ENCODE measurements around the gene LCN6. TPM values are rescaled to one million over a fixed set of nuclear protein-coding genes. Genes with fewer than 3 reads are reported as not detected.
"Not testable (repeated sequence)": the region's sequence is repeated elsewhere in the genome, so short reads cannot be mapped to it uniquely, and the experiment has no call there.

The LCN6 gene
- polyA plus RNA-seq, 3 donors = not detected

- no peaks in the 10 kb centered on the region for H4K20me1 ChIP-seq (ENCODE audit: insufficient read depth, low read length)
- TF ChIP-seq CTCF (IDR thresholded peaks at IDR 0.05) = no peak
- 97% methylated on average over 18 of the region's 18 CpGs for WGBS (ENCODE audit: insufficient coverage)
- no peaks in the 10 kb centered on the region for H3K4me1 ChIP-seq (ENCODE audit: control insufficient read depth in 1 of 2, insufficient read depth in 2 of 2, low read length in 2 of 2)
- no peak overlapping the region for H2AFZ ChIP-seq (ENCODE audit: insufficient read depth, low read depth, low read length, poor library complexity, severe bottlenecking)
- peaks cover 5% of the 10 kb centered on the region for H3K4me1 Mint-ChIP-seq
- intact Hi-C loops (cut with micrococcal nuclease) = no loop called here
- peaks cover 0 to 4% of the 10 kb centered on the region in 2 donors for H3K36me3 Mint-ChIP-seq
- no peaks in the 10 kb centered on the region for H3K79me2 ChIP-seq (ENCODE audit: insufficient read depth, low read length)
- H3K27ac Mint-ChIP-seq = no peak overlapping the region
- no peaks in the 10 kb centered on the region for H3K27me3 ChIP-seq (ENCODE audit: control insufficient read depth in 2 of 2, insufficient read depth in 2 of 2, low read length in 2 of 2)
- no peak overlapping the region for H3K9ac ChIP-seq (ENCODE audit: insufficient read depth, low read length, poor library complexity, severe bottlenecking)
- H3K4me3 ChIP-seq (replicated peaks in 1 of 3; ENCODE audit: low read depth in 2 of 3, low read length in 3 of 3) = no peak overlapping the region
- DNase-seq = no peak
- H3K36me3 ChIP-seq (replicated peaks in 1 of 2; ENCODE audit: control insufficient read depth in 1 of 2, insufficient read depth in 2 of 2, low read length in 2 of 2) = no peaks in the 10 kb centered on the region
- no peak overlapping the region for H3K4me2 ChIP-seq (replicated peaks; ENCODE audit: extremely low read depth, low read length, poor library complexity, severe bottlenecking)
- H3K4me3 Mint-ChIP-seq = no peak overlapping the region
- peaks cover 19 to 33% (median 28%) of the 10 kb centered on the region in 7 donors for H3K9me3 Mint-ChIP-seq
- H3K27ac ChIP-seq (ENCODE audit: low read depth in 1 of 2, low read length in 2 of 2) = no peak overlapping the region
- peaks cover 18 to 31% of the 10 kb centered on the region in 2 donors for H3K9me3 ChIP-seq (replicated peaks in 1 of 2; ENCODE audit: control insufficient read depth in 1 of 2, insufficient read depth in 1 of 2, low read length in 2 of 2)
- H3K27me3 Mint-ChIP-seq (ENCODE audit: low read depth in 3 of 3) = peaks cover 0 to 10% (median 4%) of the 10 kb centered on the region in 3 donors
Measured at GRCh38 chr9:136756836-136757235, 8.5 kb upstream of the LCN6 start.

- H3K4me3 Mint-ChIP-seq = no peak overlapping the region
- H3K27ac Mint-ChIP-seq = no peak overlapping the region
- H3K36me3 Mint-ChIP-seq = peaks cover 0 to 4% of the 10 kb centered on the region in 2 donors
- Histone ChIP-seq H3K4me1 (ENCODE audit: control insufficient read depth in 1 of 2, insufficient read depth in 2 of 2, low read length in 2 of 2) (no peaks in the 10 kb centered on the region), H3K4me2 (replicated peaks; ENCODE audit: extremely low read depth, low read length, poor library complexity, severe bottlenecking) (no peak overlapping the region), H3K27ac (ENCODE audit: low read depth in 1 of 2, low read length in 2 of 2) (no peak overlapping the region), H3K9ac (ENCODE audit: insufficient read depth, low read length, poor library complexity, severe bottlenecking) (no peak overlapping the region), H3K4me3 (replicated peaks in 1 of 3; ENCODE audit: low read depth in 2 of 3, low read length in 3 of 3) (no peak overlapping the region), H4K20me1 (ENCODE audit: insufficient read depth, low read length) (no peaks in the 10 kb centered on the region), H3K9me3 (replicated peaks in 1 of 2; ENCODE audit: control insufficient read depth in 1 of 2, insufficient read depth in 1 of 2, low read length in 2 of 2) (peaks cover 25 to 36% of the 10 kb centered on the region in 2 donors), H3K27me3 (ENCODE audit: control insufficient read depth in 2 of 2, insufficient read depth in 2 of 2, low read length in 2 of 2) (no peaks in the 10 kb centered on the region), H3K79me2 (ENCODE audit: insufficient read depth, low read length) (no peaks in the 10 kb centered on the region), H3K36me3 (replicated peaks in 1 of 2; ENCODE audit: control insufficient read depth in 1 of 2, insufficient read depth in 2 of 2, low read length in 2 of 2) (no peaks in the 10 kb centered on the region), H2AFZ (ENCODE audit: insufficient read depth, low read depth, low read length, poor library complexity, severe bottlenecking) (no peak overlapping the region)
- intact Hi-C loops (cut with micrococcal nuclease) = no loop called here
- peaks cover 24 to 40% (median 35%) of the 10 kb centered on the region in 7 donors for H3K9me3 Mint-ChIP-seq
- DNase-seq = no peak
- no peak for TF ChIP-seq CTCF (IDR thresholded peaks at IDR 0.05)
- peaks cover 4% of the 10 kb centered on the region for H3K4me1 Mint-ChIP-seq
- peaks cover 3 to 14% (median 4%) of the 10 kb centered on the region in 3 donors for H3K27me3 Mint-ChIP-seq (ENCODE audit: low read depth in 3 of 3)
- 100% methylated on average over 4 of the region's 4 CpGs for WGBS (ENCODE audit: insufficient coverage)
Measured at GRCh38 chr9:136756134-136756438, 7.8 kb upstream of the LCN6 start.

- H4K20me1 ChIP-seq (ENCODE audit: insufficient read depth, low read length); H3K9ac ChIP-seq (ENCODE audit: insufficient read depth, low read length, poor library complexity, severe bottlenecking); H3K36me3 Mint-ChIP-seq; H3K4me2 ChIP-seq (replicated peaks; ENCODE audit: extremely low read depth, low read length, poor library complexity, severe bottlenecking); H3K27me3 ChIP-seq (ENCODE audit: control insufficient read depth in 2 of 2, insufficient read depth in 2 of 2, low read length in 2 of 2); H3K4me3 ChIP-seq (replicated peaks in 1 of 3; ENCODE audit: low read depth in 2 of 3, low read length in 3 of 3); H3K4me3 Mint-ChIP-seq; intact Hi-C loops (cut with micrococcal nuclease); H3K4me1 Mint-ChIP-seq; H3K79me2 ChIP-seq (ENCODE audit: insufficient read depth, low read length); H3K4me1 ChIP-seq (ENCODE audit: control insufficient read depth in 1 of 2, insufficient read depth in 2 of 2, low read length in 2 of 2); H2AFZ ChIP-seq (ENCODE audit: insufficient read depth, low read depth, low read length, poor library complexity, severe bottlenecking); H3K36me3 ChIP-seq (replicated peaks in 1 of 2; ENCODE audit: control insufficient read depth in 1 of 2, insufficient read depth in 2 of 2, low read length in 2 of 2); DNase-seq; H3K27ac ChIP-seq (ENCODE audit: low read depth in 1 of 2, low read length in 2 of 2): not testable (repeated sequence)
- H3K9me3 ChIP-seq (replicated peaks in 1 of 2; ENCODE audit: control insufficient read depth in 1 of 2, insufficient read depth in 1 of 2, low read length in 2 of 2) = peaks cover 25 to 38% of the 10 kb centered on the region in 2 donors
- peak overlapping the region in 3 of 7 donors; percentile 1 to 38 (median 36) for H3K27ac Mint-ChIP-seq
- 94% methylated on average over 17 of the region's 22 CpGs for WGBS (ENCODE audit: insufficient coverage)
- H3K27me3 Mint-ChIP-seq (ENCODE audit: low read depth in 3 of 3) = peaks cover 3 to 19% (median 4%) of the 10 kb centered on the region in 3 donors
- peaks cover 24 to 42% (median 39%) of the 10 kb centered on the region in 7 donors for H3K9me3 Mint-ChIP-seq
Measured at GRCh38 chr9:136755302-136756133, 7.2 kb upstream of the LCN6 start.

Measured in CD14-positive monocyte (primary cell).